Omental fat pad (tissue), 4 donors: ENCODE measurements around the gene CNOT4. TPM values are rescaled to one million over a fixed set of nuclear protein-coding genes. Genes with fewer than 3 reads are reported as not detected.

Source experiments
- ATAC-seq: fragments of 150-250 bp; one replicate; pipeline ENCODE4 v1.9.1; 2016; ENCODE audit warnings: mild to moderate bottlenecking, moderate library complexity; ENCODE audit not compliant: low FRiP score
- DNase-seq: peaks from one replicate; pipeline ENCODE4 v3.0.0-alpha.2; 2019; ENCODE audit warnings: low spot score
- CTCF ChIP-seq, 3 donors: fragments of 450-650 bp; IDR thresholded peaks; one replicate each; pipeline ENCODE4 v1.5.1; 2016 to 2017; ENCODE audit warnings: antibody characterized with exemption in 3 of 3, mild to moderate bottlenecking in 3 of 3, moderate library complexity in 2 of 3
- total RNA-seq, 4 donors: library from RNA; depleted of rRNA; stranded (reverse); fragments of >200 nt; gene quantifications; one replicate each; pipeline ENCODE4 v1.1.0, GENCODE V29; 2016

Gene CNOT4
- total RNA-seq, 4 donors from 2014 or later: 19.8 to 21.8 (median 20.2) TPM

GRCh38 chr7:135441791-135442190 is 68.1 kb downstream of the CNOT4 start:
- ATAC-seq (peak; percentile 68), DNase-seq (no peak)
- TF ChIP-seq CTCF (IDR thresholded peaks at IDR 0.05): no peak

GRCh38 chr7:135434047-135434446 is 75.9 kb downstream of the CNOT4 start:
- TF ChIP-seq CTCF (IDR thresholded peaks at IDR 0.05): no peak
- no peak for DNase-seq
- ATAC-seq: no peak

GRCh38 chr7:135430626-135431025 is 79.3 kb downstream of the CNOT4 start:
- no peak for TF ChIP-seq CTCF (IDR thresholded peaks at IDR 0.05)
- no peak for ATAC-seq
- DNase-seq: no peak

GRCh38 chr7:135428879-135429278 is 81.0 kb downstream of the CNOT4 start:
- ATAC-seq (no peak), DNase-seq (no peak)
- TF ChIP-seq CTCF (IDR thresholded peaks at IDR 0.05): no peak

- TF ChIP-seq CTCF (IDR thresholded peaks at IDR 0.05): no peak
- ATAC-seq (no peak), DNase-seq (no peak)
Measured at GRCh38 chr7:135428011-135428410, 81.9 kb downstream of the CNOT4 start.

- ATAC-seq: no peak
- DNase-seq: no peak
- no peak for TF ChIP-seq CTCF (IDR thresholded peaks at IDR 0.05)
Measured at GRCh38 chr7:135427166-135427565, 82.7 kb downstream of the CNOT4 start.

GRCh38 chr7:135425036-135425435 is 84.9 kb downstream of the CNOT4 start:
- ATAC-seq: no peak
- TF ChIP-seq CTCF (IDR thresholded peaks at IDR 0.05): no peak
- DNase-seq: no peak
